ENCODE measurements around the gene KLHL29. TPM values are rescaled to one million over a fixed set of nuclear protein-coding genes. Genes with fewer than 3 reads are reported as not detected.

Gene KLHL29
- total RNA-seq, 1 experiment from 2014 or later: 3.4 TPM

GRCh38 chr2:23629772-23630480, 244.9 kb downstream of the KLHL29 start:
- H3K27ac ChIP-seq: no peak overlapping the region
- no peaks in the 10 kb centered on the region for H3K36me3 ChIP-seq (ENCODE audit: low read depth)
- H3K4me2 ChIP-seq: no peak overlapping the region
- no peak overlapping the region for H2AFZ ChIP-seq
- BruUV-seq (replicated peaks): no TSS peak
- H4K20me1 ChIP-seq (ENCODE audit: insufficient read depth): no peaks in the 10 kb centered on the region
- no peaks in the 10 kb centered on the region for H3K79me2 ChIP-seq (ENCODE audit: low read depth)
- no peak for DNase-seq
- no peaks in the 10 kb centered on the region for H3F3A ChIP-seq (ENCODE audit: insufficient read depth, low read depth)
- POLR2A ChIA-PET (ENCODE audit: unreplicated experiment): no interaction called here
- TF ChIP-seq EZH2 (IDR thresholded peaks at IDR 0.05; ENCODE audit: low read depth) (no peak), CTCF (conservative IDR thresholded peaks at IDR 0.05) (no peak)
- no peaks in the 10 kb centered on the region for H3K4me1 ChIP-seq (replicated peaks; ENCODE audit: insufficient read depth)
- no peaks in the 10 kb centered on the region for H3K27me3 ChIP-seq (ENCODE audit: insufficient read depth, low read depth)
- intact Hi-C loops (cut with micrococcal nuclease; ENCODE audit: unreplicated experiment): no loop called here
- H3K9me3 ChIP-seq (ENCODE audit: insufficient read depth, low read depth): no peaks in the 10 kb centered on the region
- CTCF ChIA-PET: no interaction called here
- no peaks in the 10 kb centered on the region for H3K9me2 ChIP-seq (ENCODE audit: insufficient read depth)
- no peak overlapping the region for H3K4me3 ChIP-seq

- no peaks in the 10 kb centered on the region for H3K9me2 ChIP-seq (ENCODE audit: insufficient read depth)
- ChIA-PET POLR2A (ENCODE audit: unreplicated experiment) (no interaction called here), CTCF (no interaction called here)
- H3K79me2 ChIP-seq (ENCODE audit: low read depth): no peaks in the 10 kb centered on the region
- no peaks in the 10 kb centered on the region for H3K9me3 ChIP-seq (ENCODE audit: insufficient read depth, low read depth)
- H3F3A ChIP-seq (ENCODE audit: insufficient read depth, low read depth): no peaks in the 10 kb centered on the region
- H3K27me3 ChIP-seq (ENCODE audit: insufficient read depth, low read depth): no peaks in the 10 kb centered on the region
- no peak overlapping the region for H3K4me2 ChIP-seq
- H2AFZ ChIP-seq: no peak overlapping the region
- no peak overlapping the region for H3K27ac ChIP-seq
- no peak for DNase-seq
- TF ChIP-seq CTCF (conservative IDR thresholded peaks at IDR 0.05) (no peak), EZH2 (IDR thresholded peaks at IDR 0.05; ENCODE audit: low read depth) (no peak)
- no peak overlapping the region for H3K4me3 ChIP-seq
- no peaks in the 10 kb centered on the region for H4K20me1 ChIP-seq (ENCODE audit: insufficient read depth)
- no peaks in the 10 kb centered on the region for H3K36me3 ChIP-seq (ENCODE audit: low read depth)
- no TSS peak for BruUV-seq (replicated peaks)
- H3K4me1 ChIP-seq (replicated peaks; ENCODE audit: insufficient read depth): no peaks in the 10 kb centered on the region
- intact Hi-C loops (cut with micrococcal nuclease; ENCODE audit: unreplicated experiment): no loop called here
These were observed 246.0 kb downstream of the KLHL29 start for GRCh38 chr2:23630961-23631360.

GRCh38 chr2:23631389-23631788, 246.4 kb downstream of the KLHL29 start:
- Histone ChIP-seq H3K9me2 (ENCODE audit: insufficient read depth) (no peaks in the 10 kb centered on the region), H3K36me3 (ENCODE audit: low read depth) (no peaks in the 10 kb centered on the region), H4K20me1 (ENCODE audit: insufficient read depth) (no peaks in the 10 kb centered on the region), H3K4me2 (no peak overlapping the region), H3K4me3 (no peak overlapping the region), H3K9me3 (ENCODE audit: insufficient read depth, low read depth) (no peaks in the 10 kb centered on the region), H2AFZ (no peak overlapping the region), H3F3A (ENCODE audit: insufficient read depth, low read depth) (no peaks in the 10 kb centered on the region), H3K4me1 (replicated peaks; ENCODE audit: insufficient read depth) (no peaks in the 10 kb centered on the region), H3K79me2 (ENCODE audit: low read depth) (no peaks in the 10 kb centered on the region), H3K27me3 (ENCODE audit: insufficient read depth, low read depth) (no peaks in the 10 kb centered on the region), H3K27ac (no peak overlapping the region)
- BruUV-seq (replicated peaks): no TSS peak
- POLR2A ChIA-PET (ENCODE audit: unreplicated experiment): no interaction called here
- CTCF ChIA-PET: no interaction called here
- TF ChIP-seq CTCF (conservative IDR thresholded peaks at IDR 0.05): no peak
- TF ChIP-seq EZH2 (IDR thresholded peaks at IDR 0.05; ENCODE audit: low read depth): no peak
- no peak for DNase-seq
- intact Hi-C loops (cut with micrococcal nuclease; ENCODE audit: unreplicated experiment): no loop called here
